Stomach (tissue), 9 donors: ENCODE measurements around the gene FCGBP. TPM values are rescaled to one million over a fixed set of nuclear protein-coding genes. Genes with fewer than 3 reads are reported as not detected.
A peak's percentile ranks its signal among the peaks of the same experiment; 100 is the strongest.

Experiments
- DNase-seq, 2 donors: peaks; one replicate each; pipeline versions ENCODE4 v3.0.0 to v3.0.0-alpha.2; 2013 to 2019
- H3K27ac ChIP-seq, 5 donors: fragments of 200-600 bp in 4 of 5; sonication (generic) in 4 of 5; one replicate each; pipeline ENCODE4 v1.5.1; 2013 to 2019; ENCODE audit warnings: mild to moderate bottlenecking in 1 of 5, moderate library complexity in 1 of 5
- H3K27me3 ChIP-seq, 3 donors: fragments of 200-600 bp; sonication (generic); one replicate each; pipeline ENCODE4 v1.5.1; 2017 to 2019; ENCODE audit warnings: mixed run types in 1 of 3
- H3K36me3 ChIP-seq, 4 donors: fragments of 200-600 bp; sonication (generic); 1 replicate in 3 of 4; 2 replicates in 1 of 4; pipeline ENCODE4 v1.5.1; 2016 to 2019
- H3K4me1 ChIP-seq, 4 donors: fragments of 200-600 bp; sonication (generic); one replicate each; pipeline ENCODE4 v1.5.1; 2016 to 2019
- H3K4me3 ChIP-seq, 4 donors: fragments of 200-600 bp; sonication (generic) in 3 of 4; one replicate each; pipeline ENCODE4 v1.5.1; 2016 to 2019; ENCODE audit warnings: mild to moderate bottlenecking in 1 of 4
- H3K9me3 ChIP-seq, 4 donors: fragments of 200-600 bp; sonication (generic); one replicate each; pipeline ENCODE4 v1.5.1; 2016 to 2019
- EP300 ChIP-seq: sonication (generic); formaldehyde crosslinking; IDR thresholded peaks from one replicate; pipeline ENCODE4 v1.6.1; 2017; ENCODE audit warnings: antibody characterized with exemption
- POLR2A ChIP-seq, 4 donors: fragments of 450-650 bp; IDR thresholded peaks; one replicate each; pipeline ENCODE4 v1.6.1; 2016; ENCODE audit warnings: antibody characterized with exemption in 4 of 4, control low read depth in 2 of 4, mild to moderate bottlenecking in 1 of 4, moderate library complexity in 1 of 4
- POLR2AphosphoS5 ChIP-seq, 3 donors: sonication (generic); formaldehyde crosslinking; IDR thresholded peaks; one replicate each; pipeline ENCODE4 v1.6.1; 2016; ENCODE audit warnings: antibody characterized with exemption in 3 of 3
- WGBS, 5 donors: extraction: QIAGEN DNeasy Blood & Tissue Kit in 3 of 5; methylation state at CpG; one replicate each; pipeline versions ENCODE4 v1.1.5 to v1.1.7; 2013 to 2018; 5-methylcytosine and 5-hydroxymethylcytosine counted together
- intact Hi-C: fragments of 100-400 bp; cut with DNase I; formaldehyde crosslinking; loops from one replicate; pipeline ENCODE4 v1.15.1; 2023; ENCODE audit warnings: low total_unique reads
- polyA plus RNA-seq, 3 donors: library from polyadenylated mRNA; stranded (reverse); fragments of 200-250 nt; gene quantifications; one replicate each; pipeline ENCODE4 v1.2.3, GENCODE V29; 2013
- total RNA-seq, 5 donors: library from RNA; depleted of rRNA; stranded (reverse); fragments of >200 nt; gene quantifications; one replicate each; pipeline versions ENCODE4 v1.1.0 to v1.2.3, GENCODE V29; 2014 to 2016
- TF ChIP-seq, protein P1 (sequence below), 7 experiments: fragments of 450-650 bp in 4 of 7; fragments of 200-600 bp in 3 of 7; sonication (generic) in 3 of 7; IDR thresholded peaks; one replicate each; pipeline ENCODE4 v1.5.1; 2016 to 2019; ENCODE audit warnings: antibody characterized with exemption in 7 of 7, control low read depth in 2 of 7, mild to moderate bottlenecking in 1 of 7
- donor health status: healthy with polysubstance abuse.
- donor health status: Bipolar disorder and iron deficiency.
- donor health status: healthy.

The FCGBP gene
- total and polyA plus RNA-seq, 8 donors: 6.5 to 7,510 (median 204) TPM

DNA sequence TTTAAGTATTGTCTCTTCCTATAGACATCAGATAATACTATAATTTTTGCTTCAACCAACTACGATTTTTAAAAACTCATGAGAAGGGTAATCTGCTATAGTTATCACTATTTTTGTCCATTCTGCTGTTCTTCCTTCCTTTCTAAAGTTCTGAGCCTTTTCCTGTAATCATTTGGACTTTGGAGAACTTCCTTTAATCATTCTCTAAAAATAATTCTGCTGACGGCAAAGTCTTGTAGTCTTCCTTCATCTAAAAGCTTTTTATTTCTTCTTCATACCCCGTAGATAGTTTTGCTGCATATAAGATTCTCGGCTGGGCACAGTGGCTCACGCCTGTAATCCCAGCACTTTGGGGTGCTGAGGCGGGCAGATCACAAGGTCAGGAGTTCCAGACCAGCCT lies 5.1 kb upstream of the FCGBP start:
- DNase-seq: peak in 1 of 2 donors; percentile 7
- Histone ChIP-seq H3K27me3 (peaks cover 0 to 22% (median 0%) of the 10 kb centered on the region in 3 donors), H3K4me1 (peaks cover 15 to 71% (median 39%) of the 10 kb centered on the region in 4 donors), H3K27ac (no peak overlapping the region), H3K9me3 (peaks cover 0 to 5% (median 2%) of the 10 kb centered on the region in 4 donors), H3K36me3 (no peaks in the 10 kb centered on the region), H3K4me3 (no peak overlapping the region)
- 81 to 91% (median 85%) methylated on average over 6 of the region's 6 CpGs for WGBS, 5 donors
- intact Hi-C loops: no loop called here
- TF ChIP-seq POLR2AphosphoS5 (IDR thresholded peaks at IDR 0.05) (no peak), EP300 (no peak), POLR2A (IDR thresholded peaks at IDR 0.05) (no peak)
- TF ChIP-seq, protein P1, sequence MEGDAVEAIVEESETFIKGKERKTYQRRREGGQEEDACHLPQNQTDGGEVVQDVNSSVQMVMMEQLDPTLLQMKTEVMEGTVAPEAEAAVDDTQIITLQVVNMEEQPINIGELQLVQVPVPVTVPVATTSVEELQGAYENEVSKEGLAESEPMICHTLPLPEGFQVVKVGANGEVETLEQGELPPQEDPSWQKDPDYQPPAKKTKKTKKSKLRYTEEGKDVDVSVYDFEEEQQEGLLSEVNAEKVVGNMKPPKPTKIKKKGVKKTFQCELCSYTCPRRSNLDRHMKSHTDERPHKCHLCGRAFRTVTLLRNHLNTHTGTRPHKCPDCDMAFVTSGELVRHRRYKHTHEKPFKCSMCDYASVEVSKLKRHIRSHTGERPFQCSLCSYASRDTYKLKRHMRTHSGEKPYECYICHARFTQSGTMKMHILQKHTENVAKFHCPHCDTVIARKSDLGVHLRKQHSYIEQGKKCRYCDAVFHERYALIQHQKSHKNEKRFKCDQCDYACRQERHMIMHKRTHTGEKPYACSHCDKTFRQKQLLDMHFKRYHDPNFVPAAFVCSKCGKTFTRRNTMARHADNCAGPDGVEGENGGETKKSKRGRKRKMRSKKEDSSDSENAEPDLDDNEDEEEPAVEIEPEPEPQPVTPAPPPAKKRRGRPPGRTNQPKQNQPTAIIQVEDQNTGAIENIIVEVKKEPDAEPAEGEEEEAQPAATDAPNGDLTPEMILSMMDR (IDR thresholded peaks at IDR 0.05): no peak

- DNase-seq: no peak
- H3K36me3 ChIP-seq: no peaks in the 10 kb centered on the region
- H3K9me3 ChIP-seq: peaks cover 0 to 5% (median 2%) of the 10 kb centered on the region in 4 donors
- H3K27me3 ChIP-seq: peaks cover 0 to 31% (median 0%) of the 10 kb centered on the region in 3 donors
- H3K27ac ChIP-seq: peak overlapping the region in 4 of 5 donors; percentile 24 to 79 (median 70)
- H3K4me3 ChIP-seq: no peak overlapping the region
- intact Hi-C loops: no loop called here
- 24 to 48% (median 36%) methylated on average over 2 of the region's 2 CpGs for WGBS, 5 donors
- TF ChIP-seq EP300 (no peak), POLR2AphosphoS5 (IDR thresholded peaks at IDR 0.05) (no peak), POLR2A (IDR thresholded peaks at IDR 0.05) (no peak)
- TF ChIP-seq, protein P1 (IDR thresholded peaks at IDR 0.05): no peak
- H3K4me1 ChIP-seq: peaks cover 11 to 56% (median 33%) of the 10 kb centered on the region in 4 donors
Measured at GRCh38 chr19:39937787-39938186, 3.4 kb upstream of the FCGBP start.

- DNase-seq: peak in 1 of 2 donors; percentile 56
- intact Hi-C loops: no loop called here
- Histone ChIP-seq H3K9me3 (peaks cover 0 to 5% (median 2%) of the 10 kb centered on the region in 4 donors), H3K4me3 (no peak overlapping the region), H3K27ac (peak overlapping the region; percentile 24 to 79 (median 69)), H3K27me3 (peaks cover 0 to 31% (median 0%) of the 10 kb centered on the region in 3 donors), H3K36me3 (no peaks in the 10 kb centered on the region), H3K4me1 (peaks cover 9 to 50% (median 30%) of the 10 kb centered on the region in 4 donors)
- WGBS, 5 donors: 30 to 55% (median 40%) methylated on average over 4 to 5 of the region's 5 CpGs
- TF ChIP-seq POLR2AphosphoS5 (IDR thresholded peaks at IDR 0.05): no peak
- TF ChIP-seq POLR2A (IDR thresholded peaks at IDR 0.05): no peak
- no peak for TF ChIP-seq EP300
- TF ChIP-seq, protein P1 (IDR thresholded peaks at IDR 0.05): no peak
Measured at GRCh38 chr19:39937094-39937720, 2.8 kb upstream of the FCGBP start.

GRCh38 chr19:39936622-39937021 lies 2.2 kb upstream of the FCGBP start:
- intact Hi-C loops: no loop called here
- H3K36me3 ChIP-seq: no peaks in the 10 kb centered on the region
- H3K4me1 ChIP-seq: peaks cover 4 to 44% (median 26%) of the 10 kb centered on the region in 4 donors
- WGBS, 5 donors: 79 to 94% (median 91%) methylated on average over 6 of the region's 6 CpGs
- H3K4me3 ChIP-seq: no peak overlapping the region
- H3K27ac ChIP-seq: peak overlapping the region; percentile 47 to 79 (median 69)
- DNase-seq: no peak
- peaks cover 0 to 5% (median 2%) of the 10 kb centered on the region in 4 donors for H3K9me3 ChIP-seq
- peaks cover 0 to 31% (median 0%) of the 10 kb centered on the region in 3 donors for H3K27me3 ChIP-seq
- TF ChIP-seq EP300 (no peak), POLR2A (IDR thresholded peaks at IDR 0.05) (no peak), POLR2AphosphoS5 (IDR thresholded peaks at IDR 0.05) (no peak)
- TF ChIP-seq, protein P1 (IDR thresholded peaks at IDR 0.05): no peak
